ENCODE measurements around the gene IGSF9. TPM values are rescaled to one million over a fixed set of nuclear protein-coding genes. Genes with fewer than 3 reads are reported as not detected.

Gene IGSF9
- total RNA-seq, 2 donors from 2014 or later, result 7.5 to 9.2 TPM

GRCh38 chr1:159931795-159932173 lies 13.6 kb downstream of the IGSF9 start:
- no peaks in the 10 kb centered on the region for H3K9me3 ChIP-seq (ENCODE audit: control insufficient read depth, low read length)
- TF ChIP-seq CTCF (conservative IDR thresholded peaks at IDR 0.05), result no peak
- Mint-ChIP-seq H3K4me3 (no peak overlapping the region), H3K27ac (no peak overlapping the region), H3K36me3 (ENCODE audit: low read depth) (peaks cover 2% of the 10 kb centered on the region), H3K27me3 (ENCODE audit: insufficient read depth) (peaks cover 12% of the 10 kb centered on the region), H3K4me1 (peaks cover 9% of the 10 kb centered on the region), H3K9me3 (no peaks in the 10 kb centered on the region)
- no peaks in the 10 kb centered on the region for H3K36me3 ChIP-seq (ENCODE audit: control insufficient read depth, insufficient read depth, low read length)
- DNase-seq, result no peak
- no peak overlapping the region for H3K27ac ChIP-seq (ENCODE audit: low read depth, low read length)
- H3K9ac ChIP-seq (ENCODE audit: extremely low read depth, low read length, poor library complexity, severe bottlenecking), result no peak overlapping the region
- H3K27me3 ChIP-seq (ENCODE audit: control insufficient read depth, insufficient read depth, low read length, poor library complexity, severe bottlenecking), result no peaks in the 10 kb centered on the region
- H3K4me3 ChIP-seq (ENCODE audit: low read length), result no peak overlapping the region
- WGBS, 2 experiments (ENCODE audit: insufficient coverage in 1 of 2, insufficient read length in 1 of 2), result 91 to 97% methylated on average over 3 of the region's 3 CpGs
- H3K4me1 ChIP-seq (ENCODE audit: control insufficient read depth, insufficient read depth, low read length), result peaks cover 2% of the 10 kb centered on the region

GRCh38 chr1:159931101-159931794 lies 14.2 kb downstream of the IGSF9 start:
- no peaks in the 10 kb centered on the region for H3K9me3 Mint-ChIP-seq
- Histone ChIP-seq H3K9me3 (ENCODE audit: control insufficient read depth, low read length) (no peaks in the 10 kb centered on the region), H3K4me3 (ENCODE audit: low read length) (no peak overlapping the region), H3K36me3 (ENCODE audit: control insufficient read depth, insufficient read depth, low read length) (no peaks in the 10 kb centered on the region), H3K27ac (ENCODE audit: low read depth, low read length) (no peak overlapping the region), H3K27me3 (ENCODE audit: control insufficient read depth, insufficient read depth, low read length, poor library complexity, severe bottlenecking) (no peaks in the 10 kb centered on the region), H3K9ac (ENCODE audit: extremely low read depth, low read length, poor library complexity, severe bottlenecking) (no peak overlapping the region), H3K4me1 (ENCODE audit: control insufficient read depth, insufficient read depth, low read length) (no peaks in the 10 kb centered on the region)
- H3K4me1 Mint-ChIP-seq, result peaks cover 7% of the 10 kb centered on the region
- H3K27me3 Mint-ChIP-seq (ENCODE audit: insufficient read depth), result peaks cover 12% of the 10 kb centered on the region
- TF ChIP-seq CTCF (conservative IDR thresholded peaks at IDR 0.05), result no peak
- H3K27ac Mint-ChIP-seq, result no peak overlapping the region
- 90 to 92% methylated on average over 7 to 13 of the region's 13 CpGs for WGBS, 2 experiments (ENCODE audit: insufficient coverage in 1 of 2, insufficient read length in 1 of 2)
- no peak for DNase-seq
- H3K4me3 Mint-ChIP-seq, result no peak overlapping the region
- H3K36me3 Mint-ChIP-seq (ENCODE audit: low read depth), result peaks cover 2% of the 10 kb centered on the region

GRCh38 chr1:159930634-159931033 lies 14.8 kb downstream of the IGSF9 start:
- no peak overlapping the region for H3K27ac Mint-ChIP-seq
- Histone ChIP-seq H3K9me3 (ENCODE audit: control insufficient read depth, low read length) (no peaks in the 10 kb centered on the region), H3K4me1 (ENCODE audit: control insufficient read depth, insufficient read depth, low read length) (no peaks in the 10 kb centered on the region), H3K4me3 (ENCODE audit: low read length) (no peak overlapping the region), H3K27ac (ENCODE audit: low read depth, low read length) (no peak overlapping the region), H3K36me3 (ENCODE audit: control insufficient read depth, insufficient read depth, low read length) (no peaks in the 10 kb centered on the region), H3K27me3 (ENCODE audit: control insufficient read depth, insufficient read depth, low read length, poor library complexity, severe bottlenecking) (no peaks in the 10 kb centered on the region), H3K9ac (ENCODE audit: extremely low read depth, low read length, poor library complexity, severe bottlenecking) (no peak overlapping the region)
- no peak for TF ChIP-seq CTCF (conservative IDR thresholded peaks at IDR 0.05)
- peaks cover 13% of the 10 kb centered on the region for H3K4me1 Mint-ChIP-seq
- peaks cover 2% of the 10 kb centered on the region for H3K36me3 Mint-ChIP-seq (ENCODE audit: low read depth)
- no peak for DNase-seq
- 93 to 98% methylated on average over 5 to 8 of the region's 8 CpGs for WGBS, 2 experiments (ENCODE audit: insufficient coverage in 1 of 2, insufficient read length in 1 of 2)
- H3K4me3 Mint-ChIP-seq, result no peak overlapping the region
- peaks cover 12% of the 10 kb centered on the region for H3K27me3 Mint-ChIP-seq (ENCODE audit: insufficient read depth)
- H3K9me3 Mint-ChIP-seq, result no peaks in the 10 kb centered on the region
